RKO (cell line): ENCODE results near the gene PSMB3.

Source experiments
- DNase-seq: peaks from one replicate; pipeline ENCODE4 v3.0.0-alpha.2; 2016; ENCODE audit warnings: low spot score

PSMB3 gene

GRCh38 chr17:38752308-38753070 is at the start of gene PSMB3:
TSS of gene PSMB3 (plus strand) at chr17:38752741. CDS start at chr17:38752827, 86 bp downstream.
- peak; percentile 100 for DNase-seq

- DNase-seq = peak; percentile 52
Measured at GRCh38 chr17:38702916-38703741, 49.4 kb upstream of the PSMB3 start.

DNA sequence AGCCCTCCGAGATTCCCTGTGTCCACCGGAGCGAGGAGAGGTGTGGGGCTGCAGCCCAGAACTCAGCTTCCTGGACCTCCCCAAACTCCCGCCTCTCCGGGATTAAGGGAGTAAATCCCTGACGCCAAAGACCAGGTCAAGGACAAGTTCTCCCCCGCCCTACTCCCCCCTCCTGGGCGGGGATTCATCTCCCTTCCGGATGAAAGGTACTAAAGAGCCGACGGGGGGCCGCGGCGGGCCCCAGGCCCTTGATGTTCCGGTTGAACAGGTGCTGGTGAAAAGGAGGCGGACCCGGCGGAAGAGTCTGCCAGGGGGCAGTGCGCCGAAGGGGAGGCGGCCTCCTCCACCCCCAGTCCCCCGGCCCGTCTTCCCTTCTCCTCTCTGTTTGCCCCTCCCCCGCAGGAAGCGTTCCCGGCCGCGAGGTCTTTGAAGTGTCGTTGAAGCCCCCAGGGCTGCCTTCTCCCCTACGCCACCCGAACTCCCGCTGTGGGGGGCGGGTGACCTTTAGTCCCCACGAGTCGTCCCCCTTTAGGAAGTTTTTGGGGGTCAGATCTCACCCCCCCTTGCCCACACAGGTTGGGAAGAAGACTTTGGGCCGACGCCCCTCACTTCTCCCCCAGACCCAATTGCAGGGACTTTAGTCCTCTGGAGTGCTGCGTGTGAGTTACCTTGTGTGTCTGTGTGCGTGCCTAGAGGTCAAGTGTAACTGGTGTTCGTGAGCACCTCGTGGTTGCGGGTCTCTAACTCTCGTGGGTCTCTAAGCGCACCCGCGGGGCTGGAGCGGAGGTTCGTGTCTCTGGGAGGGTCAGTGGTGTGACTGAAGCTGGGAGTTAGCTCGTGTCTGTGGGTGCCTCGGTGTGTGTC is 48.6 kb upstream of the PSMB3 start:
- peak; percentile 92 for DNase-seq

- DNase-seq = peak; percentile 83
Measured at GRCh38 chr17:38704606-38705522, 47.7 kb upstream of the PSMB3 start, which contains the start of gene MLLT6. TSS of gene MLLT6 (plus strand) at chr17:38705273. CDS start at chr17:38705633, 360 bp downstream.

DNA sequence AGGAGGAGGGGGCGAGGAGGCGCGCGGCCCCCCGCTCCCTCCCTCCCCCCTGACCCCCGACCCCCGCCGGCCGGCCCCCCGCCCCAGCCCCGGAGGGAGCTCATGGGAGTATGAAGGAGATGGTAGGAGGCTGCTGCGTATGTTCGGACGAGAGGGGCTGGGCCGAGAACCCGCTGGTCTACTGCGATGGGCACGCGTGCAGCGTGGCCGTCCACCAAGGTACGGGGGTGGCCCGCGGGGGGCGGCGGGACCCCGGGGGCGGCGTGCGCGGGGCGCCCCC is 47.1 kb upstream of the PSMB3 start:
- DNase-seq = peak; percentile 20

DNA sequence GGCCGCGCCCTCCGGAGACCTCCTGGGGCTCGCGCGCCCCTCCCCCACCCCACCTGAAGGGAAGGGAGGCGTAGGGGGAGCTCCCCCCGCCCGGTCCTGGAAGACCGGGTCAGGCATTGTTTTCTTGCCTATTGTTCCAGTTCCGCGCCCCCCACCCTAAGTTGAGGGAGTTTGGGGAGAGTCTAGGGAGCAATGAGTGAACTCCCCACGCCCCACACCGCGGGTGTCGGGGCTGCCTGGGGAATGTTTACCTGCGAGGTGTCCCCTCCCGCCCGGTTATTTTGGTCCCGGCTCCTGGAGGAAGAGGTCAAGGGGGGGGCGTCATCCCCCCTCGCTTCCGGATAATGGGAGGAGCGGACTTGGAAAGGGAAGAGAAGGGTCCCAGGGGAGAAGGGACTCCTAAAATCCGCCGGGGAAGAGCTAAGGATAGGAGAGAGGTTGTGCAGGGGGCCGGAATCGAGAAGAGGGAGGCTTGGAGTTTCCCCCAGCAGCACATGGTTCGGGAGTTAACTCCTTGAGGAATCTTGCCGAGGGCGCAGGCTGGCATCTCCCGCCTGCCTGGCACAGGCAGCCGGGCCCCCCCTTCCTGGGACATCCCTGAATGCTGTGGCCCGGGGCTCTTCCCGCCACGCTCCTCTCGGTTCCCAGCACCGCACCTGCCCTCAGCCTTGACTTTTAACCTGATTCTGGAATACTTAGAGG is 46.6 kb upstream of the PSMB3 start:
- DNase-seq = peak; percentile 40

DNA sequence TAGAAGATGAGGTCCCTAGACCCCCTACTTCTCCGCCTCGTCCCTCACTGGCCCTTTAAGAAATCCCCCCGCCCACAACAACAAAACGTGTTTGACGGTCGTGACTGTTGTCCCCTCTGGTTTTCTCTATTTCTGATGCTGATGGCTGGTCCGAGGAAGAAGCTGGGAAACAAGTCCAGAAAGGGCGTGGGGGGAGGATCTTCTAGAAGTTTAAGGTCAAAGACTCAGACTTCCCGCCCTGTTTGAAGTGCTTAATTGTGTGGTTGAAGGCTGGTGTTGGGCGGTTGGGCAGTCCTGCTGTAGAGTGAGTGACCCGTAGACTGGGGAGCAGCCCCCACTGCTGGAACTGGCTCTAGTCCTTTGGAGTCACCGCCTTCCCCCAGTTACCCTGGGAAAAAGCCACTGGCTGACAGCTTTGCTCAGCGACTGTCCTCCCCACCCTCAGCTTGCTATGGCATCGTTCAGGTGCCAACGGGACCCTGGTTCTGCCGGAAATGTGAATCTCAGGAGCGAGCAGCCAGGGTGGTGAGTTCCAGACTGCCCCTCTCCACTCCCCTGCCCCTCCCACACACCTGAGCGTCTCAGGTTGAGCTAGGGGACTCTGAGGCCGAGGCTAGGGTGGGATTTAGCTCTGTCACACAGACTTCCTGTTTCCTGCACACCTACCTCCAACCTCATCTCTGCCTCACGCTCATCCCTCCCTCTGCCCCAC is 45.9 kb upstream of the PSMB3 start:
- peak; percentile 32 for DNase-seq

DNA sequence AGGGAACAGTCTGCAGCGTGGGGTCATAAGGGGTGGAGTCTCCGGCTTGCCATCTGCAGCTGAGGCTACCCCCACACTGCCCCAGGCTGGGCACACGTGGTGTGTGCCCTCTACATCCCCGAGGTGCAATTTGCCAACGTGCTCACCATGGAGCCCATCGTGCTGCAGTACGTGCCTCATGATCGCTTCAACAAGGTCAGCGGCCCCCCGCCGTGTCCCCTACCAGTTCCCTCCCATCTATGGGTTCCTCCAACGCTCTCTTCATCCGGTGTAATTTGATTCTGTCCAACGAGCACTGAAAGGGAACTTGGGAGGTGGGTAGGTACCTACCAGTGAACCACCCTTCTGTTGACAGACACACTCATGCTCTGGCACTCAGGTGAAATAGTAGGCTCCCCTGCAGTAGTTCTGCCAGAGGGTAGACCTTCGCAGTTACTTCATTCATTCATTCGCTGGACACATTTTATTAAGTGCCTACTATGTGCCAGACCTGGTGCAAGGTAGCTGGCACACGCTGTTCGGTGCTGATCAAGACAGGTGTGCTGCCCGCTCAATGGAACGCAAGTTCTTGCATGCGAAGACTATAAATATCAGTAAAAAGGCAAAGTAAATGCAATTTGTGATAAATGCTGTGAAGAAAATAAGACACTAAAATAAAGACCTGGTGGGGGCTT is 44.7 kb upstream of the PSMB3 start:
- DNase-seq = no peak

DNA sequence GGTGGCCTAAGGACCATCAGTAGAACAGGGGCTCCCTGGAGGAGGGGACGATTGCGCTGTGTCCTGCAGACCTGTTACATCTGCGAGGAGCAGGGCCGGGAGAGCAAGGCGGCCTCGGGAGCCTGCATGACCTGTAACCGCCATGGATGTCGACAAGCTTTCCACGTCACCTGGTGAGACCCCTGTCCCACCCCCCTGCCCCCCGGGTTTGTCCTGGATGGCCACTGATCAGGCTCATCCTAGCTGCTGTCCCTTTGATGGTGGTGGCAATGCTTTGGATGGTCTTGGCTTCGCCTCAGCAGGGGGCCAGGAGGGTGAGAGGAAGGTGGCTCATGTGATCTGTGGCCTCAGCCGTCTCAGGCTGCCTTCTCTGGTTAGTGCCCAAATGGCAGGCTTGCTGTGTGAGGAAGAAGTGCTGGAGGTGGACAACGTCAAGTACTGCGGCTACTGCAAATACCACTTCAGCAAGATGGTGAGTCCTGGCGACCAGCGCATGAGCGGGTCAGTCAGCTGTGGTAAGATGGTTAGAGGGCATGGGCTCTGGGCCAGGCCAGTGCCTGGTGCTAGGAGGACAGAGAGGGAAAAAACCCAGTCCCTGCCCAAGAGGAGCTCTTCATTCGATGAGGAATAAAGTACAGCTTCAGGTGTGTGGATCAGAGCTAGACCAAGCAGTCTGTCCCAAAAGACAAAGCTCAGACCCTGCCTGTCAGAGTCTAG is 43.3 kb upstream of the PSMB3 start:
- no peak for DNase-seq

DNA sequence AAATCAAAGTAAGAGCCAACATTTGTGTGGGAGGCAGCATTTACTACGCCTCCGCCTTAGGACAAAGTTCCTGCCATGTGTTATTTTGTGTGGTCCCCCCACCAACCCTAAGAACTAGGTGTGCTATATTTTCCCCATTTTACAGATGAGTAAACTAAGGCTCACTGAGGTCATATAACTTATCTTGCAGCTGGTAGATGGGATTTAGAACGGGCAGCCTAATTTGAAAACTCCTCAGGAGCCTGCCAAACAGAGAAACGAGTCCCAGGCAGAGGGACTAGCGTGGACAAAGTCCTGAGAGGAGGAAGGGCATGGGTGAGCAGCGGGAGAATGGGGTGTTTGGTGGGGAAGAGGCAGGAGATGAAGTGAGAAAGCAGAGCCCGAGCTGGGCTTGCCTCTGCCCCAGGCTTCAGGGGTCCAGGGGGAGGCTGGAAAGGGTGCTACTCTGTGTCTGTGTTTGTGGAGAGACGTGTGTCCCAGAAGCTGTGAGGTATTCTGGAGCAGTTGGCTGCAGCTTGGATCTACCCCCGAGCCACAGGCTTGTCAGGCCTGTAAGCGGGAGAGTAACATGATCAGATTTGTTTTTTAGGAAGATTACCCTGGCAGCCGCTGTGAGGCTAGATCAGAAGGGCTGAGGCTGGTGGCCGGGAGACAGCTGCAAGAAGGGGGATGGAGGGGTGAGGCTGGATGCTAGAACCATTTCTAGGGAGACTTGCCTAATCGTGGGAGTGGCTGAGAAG is 42.5 kb upstream of the PSMB3 start:
- no peak for DNase-seq

DNA sequence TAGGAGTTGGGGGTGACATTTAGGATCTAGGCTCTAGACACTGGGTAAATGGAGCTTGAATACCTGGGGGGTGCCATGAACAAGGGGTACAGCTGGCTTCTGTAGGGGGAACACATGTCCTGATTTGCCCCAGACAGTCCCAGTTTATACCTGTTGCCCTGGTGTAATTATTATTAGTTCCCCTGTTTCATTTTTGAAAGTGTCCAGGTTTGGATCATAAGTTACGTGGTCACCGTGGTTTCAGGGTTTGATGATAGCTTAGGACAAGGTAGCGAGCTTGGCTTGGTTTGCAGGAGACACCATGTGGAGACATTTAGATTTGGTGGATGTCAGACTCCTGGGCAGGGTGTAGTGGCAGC is 42.0 kb upstream of the PSMB3 start:
- no peak for DNase-seq

DNA sequence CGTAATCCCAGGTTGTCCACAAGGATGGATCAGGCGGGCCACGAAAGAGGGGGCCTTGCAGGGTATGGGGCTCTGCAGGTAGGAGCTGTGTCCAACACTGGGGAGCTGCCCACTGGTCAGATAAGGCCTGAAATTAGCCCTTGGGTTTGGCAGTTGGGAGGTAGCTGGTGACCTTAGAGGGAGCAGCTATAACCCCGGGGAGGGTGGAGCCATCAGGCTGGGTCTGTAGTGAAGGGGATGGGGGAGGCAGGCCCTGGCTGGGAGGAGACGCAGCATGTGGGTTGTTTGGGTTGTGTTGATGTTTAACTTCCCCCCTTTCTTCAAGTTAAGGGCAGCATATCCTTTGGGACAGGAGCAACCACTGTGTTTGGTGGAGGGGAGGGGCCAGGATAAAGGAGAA is 41.6 kb upstream of the PSMB3 start:
- no peak for DNase-seq

DNA sequence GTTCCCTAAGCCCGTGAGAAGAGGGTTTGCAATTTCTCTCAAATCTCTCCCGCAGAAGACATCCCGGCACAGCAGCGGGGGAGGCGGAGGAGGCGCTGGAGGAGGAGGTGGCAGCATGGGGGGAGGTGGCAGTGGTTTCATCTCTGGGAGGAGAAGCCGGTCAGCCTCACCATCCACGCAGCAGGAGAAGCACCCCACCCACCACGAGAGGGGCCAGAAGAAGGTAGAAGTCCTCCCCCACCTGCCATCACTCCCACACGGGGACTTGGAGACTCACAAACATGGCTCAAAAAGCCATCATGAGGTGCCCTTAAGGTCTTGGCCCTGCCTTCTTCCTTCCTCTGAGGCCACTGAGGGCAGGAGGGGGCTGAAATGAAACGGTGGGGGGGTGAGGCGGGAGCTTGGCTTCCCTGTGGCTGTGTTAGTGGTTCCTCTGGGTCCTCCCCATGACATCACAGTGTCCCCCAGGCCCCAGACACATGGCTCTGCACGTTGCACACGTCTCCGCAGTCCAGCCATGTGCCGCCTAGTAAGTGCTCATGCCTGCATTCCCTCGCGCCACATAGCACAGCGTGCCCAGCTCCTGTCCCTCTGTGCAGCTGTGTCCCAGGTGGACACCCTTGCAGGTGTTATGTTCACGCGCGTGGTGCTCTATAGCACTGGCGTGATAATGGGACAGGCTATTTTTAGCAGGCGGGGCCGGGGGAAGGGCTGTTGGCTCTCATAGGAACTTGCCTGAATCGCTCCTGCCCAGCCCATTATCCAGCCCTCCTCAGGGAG is 40.6 kb upstream of the PSMB3 start:
- DNase-seq = no peak

DNA sequence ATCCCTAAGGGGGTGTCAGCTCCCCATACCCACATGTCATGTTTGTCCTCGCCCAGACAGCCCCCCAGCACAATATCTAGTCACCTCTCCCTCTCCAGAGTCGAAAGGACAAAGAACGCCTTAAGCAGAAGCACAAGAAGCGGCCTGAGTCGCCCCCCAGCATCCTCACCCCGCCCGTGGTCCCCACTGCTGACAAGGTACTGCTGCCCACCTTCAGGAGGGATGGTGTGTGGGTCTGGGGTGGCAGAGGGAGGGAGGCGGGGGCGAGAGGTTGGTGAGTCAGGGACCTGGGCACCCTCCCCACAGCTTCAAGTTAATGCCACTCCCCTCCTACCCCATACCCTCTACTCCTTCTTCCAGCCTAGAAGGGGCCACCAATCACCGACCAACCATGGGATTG is 39.9 kb upstream of the PSMB3 start:
- no peak for DNase-seq

DNA sequence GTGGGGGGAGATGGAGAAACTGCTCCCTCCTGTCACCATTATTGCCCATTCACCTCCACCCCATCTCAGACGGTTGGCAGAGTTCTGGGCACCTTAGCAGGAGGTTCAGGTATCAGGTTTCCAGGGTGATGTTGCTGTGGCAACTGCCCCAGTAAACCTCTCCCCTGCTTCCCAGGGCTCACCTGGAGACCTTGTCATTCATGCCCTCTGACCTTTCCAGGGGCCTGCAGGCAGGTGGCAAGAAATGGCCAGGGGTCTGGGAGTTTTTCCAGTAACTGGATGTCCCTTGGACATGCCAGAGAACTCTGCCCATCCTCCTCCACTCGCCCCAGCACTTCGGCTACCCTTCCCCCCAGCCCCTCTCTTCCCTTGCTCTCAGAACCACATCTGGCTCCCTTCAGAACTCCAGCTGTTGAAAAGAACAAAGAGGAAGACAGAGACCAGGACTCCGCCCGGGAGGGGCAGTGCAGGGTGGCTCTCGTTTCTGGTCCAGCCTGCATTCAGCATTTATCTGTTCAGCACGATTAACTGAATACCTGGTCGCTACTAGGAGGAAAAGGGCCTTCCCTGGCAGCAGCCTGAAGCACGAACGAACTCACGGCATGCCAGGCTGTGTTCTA is 39.0 kb upstream of the PSMB3 start:
- no peak for DNase-seq

- DNase-seq = no peak
Measured at GRCh38 chr17:38715216-38715943, 37.2 kb upstream of the PSMB3 start.
